Left lung (tissue), 10 donors: ENCODE measurements around the gene RIPPLY3. TPM values are rescaled to one million over a fixed set of nuclear protein-coding genes. Genes with fewer than 3 reads are reported as not detected.
"Not testable (repeated sequence)": the region's sequence is repeated elsewhere in the genome, so short reads cannot be mapped to it uniquely, and the experiment has no call there.

Source experiments
- ATAC-seq: fragments of 200-7000 bp; cut with Tn5 transposase; one replicate; pipeline ENCODE4 v1.9.1; 2020; ENCODE audit warnings: moderate library complexity
- DNase-seq, 4 donors: peaks; one replicate each; pipeline ENCODE4 v3.0.0-alpha.2; 2013 to 2020
- H3K27ac ChIP-seq, 2 donors: fragments of 200-600 bp; sonication (generic) in 1 of 2; one replicate each; pipeline versions ENCODE4 v1.5.0 to v1.8.0; 2020 to 2021
- H3K27me3 ChIP-seq, 2 donors: fragments of 200-600 bp; sonication (generic) in 1 of 2; one replicate each; pipeline versions ENCODE4 v1.5.0 to v1.8.0; 2020 to 2021
- H3K36me3 ChIP-seq, 2 donors: fragments of 200-600 bp; sonication (generic) in 1 of 2; one replicate each; pipeline versions ENCODE4 v1.5.0 to v1.8.0; 2020 to 2021
- H3K4me1 ChIP-seq, 2 donors: fragments of 200-600 bp; one replicate each; pipeline ENCODE4 v1.8.0; 2021
- H3K4me3 ChIP-seq, 2 donors: fragments of 200-600 bp; sonication (generic) in 1 of 2; one replicate each; pipeline versions ENCODE4 v1.5.0 to v1.8.0; 2020 to 2021; ENCODE audit warnings: mild to moderate bottlenecking in 1 of 2
- H3K9me3 ChIP-seq, 2 donors: fragments of 200-600 bp; sonication (generic) in 1 of 2; one replicate each; pipeline versions ENCODE4 v1.5.0 to v1.8.0; 2020 to 2021
- intact Hi-C, 2 donors: fragments of 100-400 bp; cut with DNase I; formaldehyde crosslinking; loops; one replicate each; pipeline versions ENCODE4 v1.11.2 to v1.14.2; 2022
- polyA plus RNA-seq, 6 donors: library from polyadenylated mRNA; unstranded; fragments of 120-200 nt; gene quantifications; one replicate each; pipeline ENCODE4 v1.2.1, GENCODE V29; 2013; ENCODE audit not compliant: insufficient read length in 6 of 6
- total RNA-seq, 2 donors: library from RNA; stranded (reverse); fragmentation: NEBNext Ultra II Directional; extraction: Animal tissue kit (Norgen Biotek cat#: 25700); gene quantifications; one replicate each; pipeline ENCODE4 v1.2.1, GENCODE V29; 2021
- TF ChIP-seq, protein P1 (sequence below), 2 donors: fragments of 200-600 bp; sonication (generic) in 1 of 2; IDR thresholded peaks; one replicate each; pipeline versions ENCODE4 v1.5.0 to v1.8.0; 2021; ENCODE audit warnings: antibody characterized with exemption in 2 of 2
- donor health status: DM: no; HTN: yes; CAD: no.
- donor health status: DM: no; HTN: no; CAD: no.

Gene RIPPLY3
- total and polyA plus RNA-seq, 8 donors: 0.13 to 2.3 (median 1.9) TPM

DNA sequence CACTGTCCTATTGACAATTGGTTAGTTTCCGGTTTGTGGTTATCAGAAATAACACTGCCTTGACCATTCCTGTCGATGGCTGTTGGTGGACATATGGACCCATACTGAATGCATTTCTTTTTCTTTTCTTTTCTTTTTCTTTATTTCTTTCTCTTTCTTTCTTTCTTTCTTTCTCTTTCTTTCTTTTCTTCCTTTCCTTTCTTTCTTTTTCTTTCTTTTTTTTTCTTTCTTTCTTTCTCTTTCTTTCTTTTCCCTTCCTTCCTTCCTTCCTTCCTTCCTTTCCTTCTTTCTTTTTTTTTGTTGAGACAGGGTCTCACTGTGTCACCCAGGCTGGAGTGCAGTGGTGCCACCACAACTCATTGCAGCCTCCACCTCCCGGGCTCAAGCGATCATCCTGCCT is 24.4 kb downstream of the RIPPLY3 start:
- no peaks in the 10 kb centered on the region for H3K4me1 ChIP-seq
- intact Hi-C loops: no loop called here
- TF ChIP-seq, protein P1, sequence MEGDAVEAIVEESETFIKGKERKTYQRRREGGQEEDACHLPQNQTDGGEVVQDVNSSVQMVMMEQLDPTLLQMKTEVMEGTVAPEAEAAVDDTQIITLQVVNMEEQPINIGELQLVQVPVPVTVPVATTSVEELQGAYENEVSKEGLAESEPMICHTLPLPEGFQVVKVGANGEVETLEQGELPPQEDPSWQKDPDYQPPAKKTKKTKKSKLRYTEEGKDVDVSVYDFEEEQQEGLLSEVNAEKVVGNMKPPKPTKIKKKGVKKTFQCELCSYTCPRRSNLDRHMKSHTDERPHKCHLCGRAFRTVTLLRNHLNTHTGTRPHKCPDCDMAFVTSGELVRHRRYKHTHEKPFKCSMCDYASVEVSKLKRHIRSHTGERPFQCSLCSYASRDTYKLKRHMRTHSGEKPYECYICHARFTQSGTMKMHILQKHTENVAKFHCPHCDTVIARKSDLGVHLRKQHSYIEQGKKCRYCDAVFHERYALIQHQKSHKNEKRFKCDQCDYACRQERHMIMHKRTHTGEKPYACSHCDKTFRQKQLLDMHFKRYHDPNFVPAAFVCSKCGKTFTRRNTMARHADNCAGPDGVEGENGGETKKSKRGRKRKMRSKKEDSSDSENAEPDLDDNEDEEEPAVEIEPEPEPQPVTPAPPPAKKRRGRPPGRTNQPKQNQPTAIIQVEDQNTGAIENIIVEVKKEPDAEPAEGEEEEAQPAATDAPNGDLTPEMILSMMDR (IDR thresholded peaks at IDR 0.05): no peak

DNA sequence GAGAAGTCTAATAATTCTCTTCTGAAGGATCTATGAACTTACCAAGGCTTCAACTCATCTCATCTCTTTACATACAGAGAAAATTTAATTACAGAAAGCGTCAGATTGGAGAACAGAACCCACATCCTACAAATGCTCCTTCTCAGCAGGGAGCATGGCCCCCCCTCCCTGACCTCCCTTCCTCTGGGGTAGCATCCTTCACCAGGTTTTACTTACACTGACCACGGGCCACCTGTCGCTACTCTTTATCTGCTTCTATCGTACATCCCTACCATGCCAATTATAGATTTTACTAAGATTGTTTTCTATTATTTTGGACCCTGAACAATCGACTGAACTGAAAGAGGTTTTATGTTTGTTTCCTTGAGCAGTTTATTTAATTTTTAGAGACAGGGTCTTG is 25.8 kb downstream of the RIPPLY3 start:
- H3K27ac ChIP-seq: no peak overlapping the region
- no peak for DNase-seq
- no peaks in the 10 kb centered on the region for H3K27me3 ChIP-seq
- no peak for ATAC-seq
- H3K4me1 ChIP-seq: no peaks in the 10 kb centered on the region
- no peaks in the 10 kb centered on the region for H3K36me3 ChIP-seq
- no peak overlapping the region for H3K4me3 ChIP-seq
- no peaks in the 10 kb centered on the region for H3K9me3 ChIP-seq
- TF ChIP-seq, protein P1 (IDR thresholded peaks at IDR 0.05): no peak
- intact Hi-C loops: no loop called here

More for the DNA sequence above, 24.4 kb downstream of the RIPPLY3 start:
- Histone ChIP-seq H3K36me3 (no peaks in the 10 kb centered on the region), H3K9me3 (no peaks in the 10 kb centered on the region), H3K27ac (no peak overlapping the region), H3K27me3 (no peaks in the 10 kb centered on the region), H3K4me3 (no peak overlapping the region)
- DNase-seq (no peak), ATAC-seq (no peak)

DNA sequence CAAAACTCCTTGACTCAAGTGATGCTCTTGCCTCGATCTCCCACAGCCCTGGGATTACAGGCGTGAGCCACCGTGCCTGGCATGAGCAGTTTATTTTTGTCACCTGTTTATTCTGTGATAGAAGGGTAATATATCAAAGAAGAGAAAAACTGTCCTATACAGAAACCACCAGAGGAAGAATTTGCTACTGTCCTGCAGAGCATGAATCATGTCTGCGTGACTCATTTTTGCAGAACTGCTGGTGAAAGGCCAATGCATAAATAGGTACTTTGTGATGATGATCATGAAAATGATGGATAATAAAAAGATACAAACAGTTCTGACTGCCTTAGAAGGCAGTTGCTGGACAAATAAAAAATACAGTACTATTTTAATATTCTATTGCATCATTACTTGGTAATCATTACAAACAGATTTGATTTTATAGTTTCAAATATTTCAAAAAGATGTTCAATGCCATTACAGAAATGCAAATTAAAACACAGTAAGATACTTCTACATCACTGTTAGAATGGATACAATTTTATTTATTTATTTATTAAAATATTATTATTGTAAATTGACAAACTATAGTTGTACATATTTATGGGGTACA is 26.5 kb downstream of the RIPPLY3 start:
- Histone ChIP-seq H3K27ac (no peak overlapping the region), H3K36me3 (no peaks in the 10 kb centered on the region), H3K4me1 (no peaks in the 10 kb centered on the region), H3K27me3 (no peaks in the 10 kb centered on the region), H3K4me3 (no peak overlapping the region), H3K9me3 (no peaks in the 10 kb centered on the region)
- intact Hi-C loops: no loop called here
- ATAC-seq: no peak
- no peak for DNase-seq
- TF ChIP-seq, protein P1 (IDR thresholded peaks at IDR 0.05): no peak

DNA sequence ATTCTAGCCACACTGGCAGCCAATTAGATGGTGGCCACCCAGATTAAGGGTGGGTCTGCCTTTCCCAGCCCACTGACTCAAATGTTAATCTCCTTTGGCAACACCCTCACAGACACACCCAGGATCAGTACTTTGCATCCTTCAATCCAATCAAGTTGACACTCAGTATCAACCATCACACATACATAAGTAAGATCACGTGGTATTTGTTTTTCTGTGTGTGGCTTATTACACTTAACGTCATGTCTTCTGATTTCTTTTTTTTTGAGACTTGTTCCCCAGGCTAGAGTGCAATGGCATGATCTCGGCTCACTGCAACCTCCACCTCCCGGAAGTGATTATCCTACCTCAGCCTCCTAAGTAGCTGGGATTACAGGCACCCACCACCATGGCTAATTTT is 27.9 kb downstream of the RIPPLY3 start:
- intact Hi-C loops, ATAC-seq, H3K9me3 ChIP-seq, H3K27me3 ChIP-seq, H3K36me3 ChIP-seq, H3K4me3 ChIP-seq, DNase-seq, H3K4me1 ChIP-seq, H3K27ac ChIP-seq: not testable (repeated sequence)

DNA sequence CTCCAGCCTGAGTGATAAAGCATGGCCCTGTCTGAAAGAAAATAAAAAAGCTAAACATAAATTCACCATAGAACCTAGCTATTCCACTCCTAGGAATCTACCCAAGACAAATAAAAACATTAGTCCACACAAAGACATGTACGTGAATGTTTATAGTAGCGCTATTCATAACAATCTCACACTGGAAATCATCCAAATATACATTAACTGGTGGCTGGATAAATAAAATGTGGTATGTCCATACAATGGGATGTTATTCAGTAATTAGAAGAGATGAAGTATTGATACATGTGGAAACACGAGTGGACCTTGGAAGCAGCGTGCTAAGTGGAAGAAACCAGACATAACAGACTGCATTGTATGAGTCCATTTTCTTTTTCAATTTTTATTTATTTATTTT is 29.7 kb downstream of the RIPPLY3 start:
- H3K4me1 ChIP-seq: no peaks in the 10 kb centered on the region
- intact Hi-C loops: no loop called here
- H3K27ac ChIP-seq: no peak overlapping the region
- ATAC-seq (no peak), DNase-seq (no peak)
- H3K27me3 ChIP-seq: no peaks in the 10 kb centered on the region
- TF ChIP-seq, protein P1 (IDR thresholded peaks at IDR 0.05): no peak
- H3K9me3 ChIP-seq: no peaks in the 10 kb centered on the region
- no peak overlapping the region for H3K4me3 ChIP-seq
- H3K36me3 ChIP-seq: no peaks in the 10 kb centered on the region
